K562 (cell line): ENCODE results near the gene PRODH2. TPM values are rescaled to one million over a fixed set of nuclear protein-coding genes. Genes with fewer than 3 reads are reported as not detected.

Source experiments
- ATAC-seq: fragments of 200-7000 bp; cut with Tn5 transposase; 3 replicates; pipeline ENCODE4 v1.9.1; 2020; ENCODE audit warnings: moderate library complexity
- BruUV-seq: library from RNA; stranded (reverse); fragments of 400-500 nt; replicated peaks from 2 replicates; lab custom pipeline; 2021; lab: Mats Ljungman, UMichigan
- CTCF ChIA-PET: fragments of 300-600 bp; formaldehyde crosslinking; extraction: SDS; loops from one replicate; lab custom pipeline; 2021; ENCODE audit warnings: low intra/inter-chr PET ratio; lab: Yijun Ruan, JAX
- POLR2A ChIA-PET: fragments of 300-600, 350-650 bp; sonication (Branson Sonifier 250); formaldehyde crosslinking; extraction: SDS; loops from one replicate; lab custom pipeline; 2021; ENCODE audit warnings: antibody characterized with exemption, inconsistent platforms; lab: Yijun Ruan, JAX
- DNase-seq, 4 experiments: peaks; one replicate each; pipeline versions ENCODE4 v3.0.0 to v3.0.0-alpha.2; 2011 to 2018; ENCODE audit warnings: low spot score in 3 of 4, mixed read lengths in 3 of 4; ENCODE audit errors: extremely low read depth in 1 of 4
- FAIRE-seq: peaks from 2 replicates; lab custom pipeline; 2011; peaks lifted over from hg19 to GRCh38; lab: Jason Lieb, UNC
- H2AFZ ChIP-seq: 2 replicates; pipeline ENCODE4 v1.6.0; 2011; ENCODE audit warnings: low read depth, low read length, control low read depth, inconsistent platforms
- H3K27ac ChIP-seq: fragments of 200-600 bp; 3 replicates; pipeline ENCODE4 v1.8.0; 2011; ENCODE audit warnings: low read depth, mild to moderate bottlenecking, control low read depth, inconsistent platforms, low read length, moderate library complexity, mixed read lengths; ENCODE audit errors: extremely low read depth
- H3K27me3 ChIP-seq, 2 experiments: fragments of 300-600 bp in 1 of 2; 2 replicates in 1 of 2; 3 replicates in 1 of 2; pipeline versions ENCODE4 v1.6.0 to v1.8.0; 2011; ENCODE audit warnings: inconsistent platforms in 2 of 2, low read length in 2 of 2, mild to moderate bottlenecking in 1 of 2, mixed read lengths in 1 of 2, moderate library complexity in 1 of 2; ENCODE audit not compliant: control insufficient read depth in 2 of 2, insufficient read depth in 2 of 2
- H3K36me3 ChIP-seq: fragments of 300-600 bp; 3 replicates; pipeline ENCODE4 v1.8.0; 2011; ENCODE audit warnings: mild to moderate bottlenecking, low read length, inconsistent platforms; ENCODE audit not compliant: control insufficient read depth, insufficient read depth
- H3K4me1 ChIP-seq, 2 experiments: fragments of 200-600 bp in 1 of 2; replicated peaks in 1 of 2; 2 replicates in 1 of 2; 3 replicates in 1 of 2; pipeline versions ENCODE4 v1.5.1 to v1.8.0; 2011; ENCODE audit warnings: inconsistent platforms in 2 of 2, low read length in 2 of 2, mild to moderate bottlenecking in 1 of 2, mixed read lengths in 1 of 2, moderate library complexity in 1 of 2; ENCODE audit not compliant: control insufficient read depth in 2 of 2, insufficient read depth in 2 of 2
- H3K4me2 ChIP-seq: 2 replicates; pipeline ENCODE4 v1.6.1; 2011; ENCODE audit warnings: low read length, control low read depth, inconsistent platforms, mixed read lengths; ENCODE audit not compliant: insufficient read depth
- H3K4me3 ChIP-seq: fragments of 200-600 bp; sonication (generic), shearing (Covaris generic); 2 replicates; pipeline ENCODE4 v1.5.1; 2016; ENCODE audit warnings: control low read depth, inconsistent platforms
- H3K79me2 ChIP-seq: fragments of 200-600 bp; 3 replicates; pipeline ENCODE4 v1.8.0; 2011; ENCODE audit warnings: low read length, inconsistent platforms; ENCODE audit not compliant: control insufficient read depth, insufficient read depth
- H3K9ac ChIP-seq, 2 experiments: 2 replicates each; pipeline versions ENCODE4 v1.6.0 to v1.6.1; 2011; ENCODE audit warnings: low read depth in 2 of 2, low read length in 2 of 2, control low read depth in 1 of 2, inconsistent platforms in 1 of 2, mild to moderate bottlenecking in 1 of 2, mixed read lengths in 1 of 2; ENCODE audit not compliant: insufficient read depth in 1 of 2
- H3K9me1 ChIP-seq: one replicate; pipeline ENCODE4 v1.6.0; 2011; ENCODE audit warnings: inconsistent platforms, mild to moderate bottlenecking, low read length, moderate library complexity; ENCODE audit not compliant: control insufficient read depth, insufficient read depth
- H3K9me3 ChIP-seq: replicated peaks from 2 replicates; pipeline ENCODE4 v1.5.1; 2011; ENCODE audit warnings: low read depth, low read length, inconsistent platforms; ENCODE audit not compliant: control insufficient read depth, insufficient read depth
- H4K20me1 ChIP-seq: replicated peaks from 2 replicates; pipeline ENCODE4 v1.6.1; 2011; ENCODE audit warnings: low read length, inconsistent platforms, mixed read lengths; ENCODE audit not compliant: control insufficient read depth, insufficient read depth
- CEBPB ChIP-seq: fragments of 450-650 bp; IDR thresholded peaks from 2 replicates; pipeline ENCODE4 v1.6.1; 2016; ENCODE audit warnings: missing genetic modification characterization, missing compliant biosample characterization
- FOXJ2 ChIP-seq: fragments of 200-800 bp; sonication (Bioruptor generic); IDR thresholded peaks from 2 replicates; pipeline ENCODE4 v1.6.1; 2016; ENCODE audit warnings: missing genetic modification characterization, missing compliant biosample characterization
- GTF2B ChIP-seq: IDR thresholded peaks from 2 replicates; pipeline ENCODE4 v1.6.1; 2011; ENCODE audit not compliant: insufficient read length; ENCODE audit errors: extremely low read depth
- HDAC2 ChIP-seq: fragments of 450-650 bp; IDR thresholded peaks from 2 replicates; pipeline ENCODE4 v1.6.1; 2016; ENCODE audit warnings: mild to moderate bottlenecking
- HMBOX1 ChIP-seq: sonication (generic); IDR thresholded peaks from 2 replicates; pipeline ENCODE4 v1.6.1; 2016
- IRF2 ChIP-seq: sonication (generic); formaldehyde crosslinking; IDR thresholded peaks from 2 replicates; pipeline ENCODE4 v1.8.1; 2022; ENCODE audit warnings: mild to moderate bottlenecking, missing genetic modification reagents
- MLLT1 ChIP-seq, 2 experiments: fragments of 450-650 bp; IDR thresholded peaks; 2 replicates each; pipeline ENCODE4 v1.6.1; 2016
- TCF15 ChIP-seq: fragments of 250-450 bp; sonication (Bioruptor Pico); IDR thresholded peaks from 2 replicates; pipeline ENCODE4 v1.8.0; 2022; ENCODE audit warnings: moderate library complexity, mild to moderate bottlenecking, inconsistent platforms
- ZNF512 ChIP-seq: IDR thresholded peaks from 2 replicates; pipeline ENCODE4 v1.6.1; 2016; ENCODE audit warnings: missing genetic modification characterization, missing compliant biosample characterization
- ZNF76 ChIP-seq: fragments of 250-450 bp; sonication (Bioruptor Pico); IDR thresholded peaks from 2 replicates; pipeline ENCODE4 v1.4.0; 2020; ENCODE audit warnings: mild to moderate bottlenecking, moderate library complexity, borderline replicate concordance
- WGBS: fragments of 100-300 bp; shearing (Covaris generic); methylation state at CpG from one replicate; pipeline ENCODE4 v1.1.6; 2016; ENCODE audit warnings: low coverage, mixed read lengths; ENCODE audit not compliant: insufficient coverage; ENCODE audit errors: missing lambda C conversion rate; 5-methylcytosine and 5-hydroxymethylcytosine counted together
- in situ Hi-C: fragments of 300-500 bp; cut with MboI; formaldehyde crosslinking; loops from 4 replicates; pipeline ENCODE4 v1.15.0; 2018; ENCODE audit warnings: inconsistent platforms, mixed read lengths
- intact Hi-C: fragments of 100-400 bp; cut with micrococcal nuclease; formaldehyde crosslinking; loops from 2 replicates; pipeline ENCODE4 v1.14.2; 2022
- polyA plus RNA-seq, 8 experiments: library from polyadenylated mRNA; depleted of rRNA in 4 of 8; stranded (reverse) in 5 of 8; unstranded in 3 of 8; fragments of >200 nt; fragmentation: Nextera tagmentation in 2 of 8; fragmentation: Illumina TruSeq in 1 of 8; extraction: Ambion mirVana in 2 of 8; extraction: Trizol in 1 of 8; gene quantifications; 2 replicates each; pipeline versions ENCODE4 v1.2.1 to v1.2.3, GENCODE V29; 2011 to 2014; ENCODE audit warnings: inconsistent platforms in 1 of 8, missing spikeins in 1 of 8
- total RNA-seq, 7 experiments: library from RNA; depleted of rRNA in 6 of 7; stranded (reverse); fragments of >200 nt in 6 of 7; fragmentation: Illumina TruSeq in 2 of 7; extraction: Trizol in 2 of 7; gene quantifications; 2 replicates each; pipeline versions ENCODE4 v1.2.1 to v1.2.3, GENCODE V29; 2011 to 2021; ENCODE audit warnings: low replicate concordance in 1 of 7

Gene PRODH2
- total and polyA plus RNA-seq, 9 of the 15 experiments (the other 6 are each of a cell fraction or from before 2014, with no cell fraction given) = not detected

- Histone ChIP-seq H4K20me1 (no peaks in the 10 kb centered on the region), H3K9me1 (no peaks in the 10 kb centered on the region), H2AFZ (no peak overlapping the region), H3K9ac (no peak overlapping the region), H3K4me2 (no peak overlapping the region), H3K36me3 (no peaks in the 10 kb centered on the region), H3K79me2 (no peaks in the 10 kb centered on the region), H3K27ac (no peak overlapping the region), H3K27me3 (peaks cover 5 to 11% of the 10 kb centered on the region in 2 experiments; a peak in 3 of 5 replicates), H3K4me1 (peaks cover 5 to 8% of the 10 kb centered on the region in 2 experiments; a peak in 3 of 5 replicates), H3K9me3 (no peaks in the 10 kb centered on the region), H3K4me3 (no peak overlapping the region)
- BruUV-seq = no TSS peak
- intact Hi-C loops = no loop called here
- no peak for FAIRE-seq
- DNase-seq = no peak
- in situ Hi-C loops = no loop called here
- ChIA-PET POLR2A (interaction anchor here (1.1 kb wide), 1 partner anchor 96 kb away, joined by 3 read pairs; no protein-coding TSS in a partner anchor), CTCF (no interaction called here)
- ATAC-seq = no peak
- TF ChIP-seq FOXJ2 (tag) = no peak
- peak; percentile 45 for TF ChIP-seq CEBPB (tag)
- WGBS = 51% methylated on average over 6 of the region's 9 CpGs
Observed at GRCh38 chr19:35816846-35817245, 4.2 kb upstream of the PRODH2 start.

GRCh38 chr19:35816262-35816661, 3.6 kb upstream of the PRODH2 start:
- no TSS peak for BruUV-seq
- peaks cover 5 to 10% of the 10 kb centered on the region in 2 experiments; a peak in 3 of 5 replicates for H3K4me1 ChIP-seq
- in situ Hi-C loops (no loop called here), intact Hi-C loops (no loop called here)
- H3K27ac ChIP-seq = no peak overlapping the region
- H3K27me3 ChIP-seq = peaks cover 6 to 13% of the 10 kb centered on the region in 2 experiments; a peak in 3 of 5 replicates
- no peak overlapping the region for H2AFZ ChIP-seq
- TF ChIP-seq IRF2 (CRISPR knock-in tag) (no peak), ZNF76 (no peak), ZNF512 (tag) (no peak), HMBOX1 (no peak), GTF2B (no peak), TCF15 (no peak), MLLT1 (IDR thresholded peaks at IDR 0.05) (no peak), HDAC2 (no peak)
- H4K20me1 ChIP-seq = no peaks in the 10 kb centered on the region; the same call in 1 of the 2 replicates
- no peak overlapping the region for H3K4me2 ChIP-seq
- no peaks in the 10 kb centered on the region for H3K9me3 ChIP-seq
- DNase-seq (no peak), FAIRE-seq (no peak), ATAC-seq (no peak)
- POLR2A ChIA-PET = interaction anchor here (1.1 kb wide), 1 partner anchor 96 kb away, joined by 3 read pairs; no protein-coding TSS in a partner anchor
- no peak overlapping the region for H3K4me3 ChIP-seq
- no peaks in the 10 kb centered on the region for H3K9me1 ChIP-seq
- no peaks in the 10 kb centered on the region for H3K79me2 ChIP-seq
- WGBS = 8% methylated on average over 5 of the region's 6 CpGs
- CTCF ChIA-PET = no interaction called here
- H3K36me3 ChIP-seq = no peaks in the 10 kb centered on the region
- H3K9ac ChIP-seq = no peak overlapping the region
